GM20431 (cell line): Measurements from ENCODE around the gene PLXNA2.

Experiments
- in situ Hi-C: fragments of 300-500 bp; cut with MseI, MboI; formaldehyde crosslinking; loops from one replicate; pipeline ENCODE4 v1.15.0; 2020; ENCODE audit warnings: low sequenced_read_pairs; ENCODE audit not compliant: unreplicated experiment

The PLXNA2 gene

GRCh38 chr1:208058267-208058666 is 185.9 kb downstream of the PLXNA2 start:
- in situ Hi-C loops: no loop called here

- in situ Hi-C loops: no loop called here
Observed at GRCh38 chr1:208057056-208057455, 187.1 kb downstream of the PLXNA2 start.

- in situ Hi-C loops: no loop called here
Observed at GRCh38 chr1:208055535-208055934, 188.6 kb downstream of the PLXNA2 start.

GRCh38 chr1:208054911-208055379 is 189.2 kb downstream of the PLXNA2 start:
- in situ Hi-C loops: no loop called here

GRCh38 chr1:208054485-208054884 is 189.7 kb downstream of the PLXNA2 start:
- in situ Hi-C loops: no loop called here

- in situ Hi-C loops: no loop called here
Observed at GRCh38 chr1:208053661-208054060, 190.5 kb downstream of the PLXNA2 start.

- in situ Hi-C loops: no loop called here
Observed at GRCh38 chr1:208052926-208053407, 191.2 kb downstream of the PLXNA2 start.

GRCh38 chr1:208052135-208052534 is 192.0 kb downstream of the PLXNA2 start:
- in situ Hi-C loops: no loop called here

GRCh38 chr1:208051651-208052050 is 192.5 kb downstream of the PLXNA2 start:
- in situ Hi-C loops: no loop called here

GRCh38 chr1:208048904-208049303 is 195.3 kb downstream of the PLXNA2 start:
- in situ Hi-C loops: no loop called here

- in situ Hi-C loops: no loop called here
Observed at GRCh38 chr1:208047975-208048374, 196.2 kb downstream of the PLXNA2 start.

- in situ Hi-C loops: no loop called here
Observed at GRCh38 chr1:208047476-208047934, 196.7 kb downstream of the PLXNA2 start.

- in situ Hi-C loops: no loop called here
Observed at GRCh38 chr1:208045463-208046260, 198.5 kb downstream of the PLXNA2 start.

- in situ Hi-C loops: no loop called here
Observed at GRCh38 chr1:208044589-208045462, 199.4 kb downstream of the PLXNA2 start.

- in situ Hi-C loops: no loop called here
Observed at GRCh38 chr1:208043691-208044181, 200.4 kb downstream of the PLXNA2 start.

GRCh38 chr1:208042868-208043267 is 201.3 kb downstream of the PLXNA2 start:
- in situ Hi-C loops: no loop called here

GRCh38 chr1:208042041-208042615 is 202.1 kb downstream of the PLXNA2 start:
- in situ Hi-C loops: no loop called here

GRCh38 chr1:208041505-208041904 is 202.7 kb downstream of the PLXNA2 start:
- in situ Hi-C loops: no loop called here

- in situ Hi-C loops: no loop called here
Observed at GRCh38 chr1:208040821-208041297, 203.3 kb downstream of the PLXNA2 start.
